ENCODE data around the gene KLF7.

KLF7 gene

GRCh38 chr2:207164006-207164831 lies 1.5 kb downstream of the KLF7 start:
- POLR2A ChIA-PET: interaction anchor here (0.6 to 1.0 kb wide), 4 partner anchors 13 to 1147 kb away, joined by 4 to 6 read pairs (median 4); no protein-coding TSS in a partner anchor
- DNase-seq (ENCODE audit: extremely low spot score): no peak
- no peak for TF ChIP-seq CTCF (IDR thresholded peaks at IDR 0.05; ENCODE audit: control extremely low read depth, extremely low read depth, low read depth, missing control alignments)
- CTCF ChIA-PET: interaction anchor here (0.7 to 1.7 kb wide), 5 partner anchors 10 to 32 kb away, joined by 3 to 9 read pairs (median 6); no protein-coding TSS in a partner anchor

GRCh38 chr2:207163756-207164005 lies 2.1 kb downstream of the KLF7 start:
- ChIA-PET POLR2A (no interaction called here), CTCF (interaction anchor here (1.3 to 1.7 kb wide), 3 partner anchors 13 to 185 kb away, joined by 3 to 9 read pairs (median 6); no protein-coding TSS in a partner anchor)
- DNase-seq (ENCODE audit: extremely low spot score): no peak
- no peak for TF ChIP-seq CTCF (IDR thresholded peaks at IDR 0.05; ENCODE audit: control extremely low read depth, extremely low read depth, low read depth, missing control alignments)

- POLR2A ChIA-PET: no interaction called here
- TF ChIP-seq CTCF (IDR thresholded peaks at IDR 0.05; ENCODE audit: control extremely low read depth, extremely low read depth, low read depth, missing control alignments): no peak
- CTCF ChIA-PET: interaction anchor here (1.3 to 1.7 kb wide), 3 partner anchors 12 to 185 kb away, joined by 3 to 6 read pairs (median 3); no protein-coding TSS in a partner anchor
- DNase-seq (ENCODE audit: extremely low spot score): no peak
Measured at GRCh38 chr2:207163053-207163755, 2.5 kb downstream of the KLF7 start.

GRCh38 chr2:207162316-207162715 lies 3.4 kb downstream of the KLF7 start:
- ChIA-PET POLR2A (no interaction called here), CTCF (interaction anchor here (1.2 to 1.5 kb wide), 3 partner anchors 19 to 186 kb away, joined by 3 read pairs; no protein-coding TSS in a partner anchor)
- DNase-seq (ENCODE audit: extremely low spot score): no peak
- no peak for TF ChIP-seq CTCF (IDR thresholded peaks at IDR 0.05; ENCODE audit: control extremely low read depth, extremely low read depth, low read depth, missing control alignments)

GRCh38 chr2:207161247-207162123 lies 4.3 kb downstream of the KLF7 start:
- POLR2A ChIA-PET: no interaction called here
- no peak for TF ChIP-seq CTCF (IDR thresholded peaks at IDR 0.05; ENCODE audit: control extremely low read depth, extremely low read depth, low read depth, missing control alignments)

GRCh38 chr2:207160115-207160514 lies 5.6 kb downstream of the KLF7 start:
- ChIA-PET POLR2A (no interaction called here), CTCF (no interaction called here)
- DNase-seq (ENCODE audit: extremely low spot score): no peak
- TF ChIP-seq CTCF (IDR thresholded peaks at IDR 0.05; ENCODE audit: control extremely low read depth, extremely low read depth, low read depth, missing control alignments): no peak

More at GRCh38 chr2:207161247-207162123, 4.3 kb downstream of the KLF7 start:
- no peak for DNase-seq (ENCODE audit: extremely low spot score)
- CTCF ChIA-PET: interaction anchor here (1.2 to 1.5 kb wide), 2 partner anchors 18 to 88 kb away, joined by 3 read pairs; no protein-coding TSS in a partner anchor
